Astrocyte of the spinal cord (primary cell): ENCODE measurements around the gene STX19.

ENCODE experiments used
- DNase-seq: peaks from one replicate; pipeline ENCODE4 v3.0.0; 2011; ENCODE audit warnings: low read depth, low spot score
- H3K4me3 ChIP-seq: 2 replicates; pipeline ENCODE4 v1.5.1; 2011; ENCODE audit warnings: low read depth, mild to moderate bottlenecking, low read length, moderate library complexity
- in situ Hi-C: cut with HindIII; loops from 2 replicates; pipeline ENCODE4 v1.10.0; 2017; ENCODE audit warnings: low sequenced_read_pairs
- TF ChIP-seq, protein P1 (sequence below): IDR thresholded peaks from 2 replicates; pipeline ENCODE4 v1.5.1; 2012; ENCODE audit warnings: low read depth, mild to moderate bottlenecking, low read length, inconsistent platforms

Gene STX19

DNA sequence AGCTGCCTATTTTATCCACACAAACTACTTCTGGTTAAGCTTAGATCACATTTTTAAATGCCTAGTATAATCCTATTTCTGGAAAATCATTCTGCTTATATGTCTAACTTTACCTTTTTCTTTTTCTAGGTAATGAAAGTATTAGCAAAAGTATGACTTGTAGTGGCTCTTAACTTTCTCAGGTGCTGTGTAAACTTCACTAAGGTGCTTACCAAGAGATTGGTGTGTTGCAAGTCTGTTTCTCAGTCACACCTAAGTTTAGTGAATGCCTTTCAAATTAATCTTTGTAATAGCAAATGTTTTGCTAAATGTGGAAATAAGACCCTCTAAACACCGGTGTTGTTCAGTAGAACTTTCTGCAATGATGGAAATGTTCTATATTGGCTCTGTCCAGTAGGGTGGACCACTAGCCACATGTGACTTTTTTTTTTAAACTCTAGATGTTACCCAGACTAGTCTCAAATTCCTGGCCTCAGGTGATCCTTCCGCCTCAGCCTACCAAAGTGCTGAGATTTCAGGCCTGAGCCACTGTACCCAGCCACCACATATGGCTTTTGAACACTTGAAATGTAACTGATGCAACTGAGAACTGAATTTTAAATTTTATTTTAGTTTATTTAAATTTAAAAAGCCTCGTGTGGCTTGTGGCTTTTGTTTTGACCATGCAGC, 26.4 kb downstream of the STX19 start:
- in situ Hi-C loops = no loop called here
- DNase-seq = no peak
- TF ChIP-seq, protein P1, sequence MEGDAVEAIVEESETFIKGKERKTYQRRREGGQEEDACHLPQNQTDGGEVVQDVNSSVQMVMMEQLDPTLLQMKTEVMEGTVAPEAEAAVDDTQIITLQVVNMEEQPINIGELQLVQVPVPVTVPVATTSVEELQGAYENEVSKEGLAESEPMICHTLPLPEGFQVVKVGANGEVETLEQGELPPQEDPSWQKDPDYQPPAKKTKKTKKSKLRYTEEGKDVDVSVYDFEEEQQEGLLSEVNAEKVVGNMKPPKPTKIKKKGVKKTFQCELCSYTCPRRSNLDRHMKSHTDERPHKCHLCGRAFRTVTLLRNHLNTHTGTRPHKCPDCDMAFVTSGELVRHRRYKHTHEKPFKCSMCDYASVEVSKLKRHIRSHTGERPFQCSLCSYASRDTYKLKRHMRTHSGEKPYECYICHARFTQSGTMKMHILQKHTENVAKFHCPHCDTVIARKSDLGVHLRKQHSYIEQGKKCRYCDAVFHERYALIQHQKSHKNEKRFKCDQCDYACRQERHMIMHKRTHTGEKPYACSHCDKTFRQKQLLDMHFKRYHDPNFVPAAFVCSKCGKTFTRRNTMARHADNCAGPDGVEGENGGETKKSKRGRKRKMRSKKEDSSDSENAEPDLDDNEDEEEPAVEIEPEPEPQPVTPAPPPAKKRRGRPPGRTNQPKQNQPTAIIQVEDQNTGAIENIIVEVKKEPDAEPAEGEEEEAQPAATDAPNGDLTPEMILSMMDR = no peak
- H3K4me3 ChIP-seq = no peak overlapping the region

DNA sequence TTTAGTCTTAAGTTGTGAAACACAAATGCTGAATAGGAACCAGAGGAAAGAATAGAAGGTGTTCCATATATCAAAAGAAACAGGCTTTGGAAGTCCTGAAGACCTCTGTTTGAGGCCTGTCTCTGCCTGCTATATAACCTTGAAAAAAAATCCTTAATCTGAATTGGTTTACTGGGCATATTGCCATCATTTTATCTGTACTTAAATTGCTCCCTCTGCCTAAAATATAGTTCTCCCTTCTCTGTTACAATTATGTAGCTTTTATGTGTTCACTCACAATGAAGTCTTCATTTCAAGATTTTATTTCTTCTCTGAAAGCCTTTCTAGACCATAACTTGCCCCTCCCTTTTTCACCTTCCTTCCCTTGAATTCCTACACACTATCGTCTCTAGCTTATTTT, 27.2 kb downstream of the STX19 start:
- TF ChIP-seq, protein P1 = no peak
- DNase-seq = no peak
- in situ Hi-C loops = no loop called here
- no peak overlapping the region for H3K4me3 ChIP-seq

DNA sequence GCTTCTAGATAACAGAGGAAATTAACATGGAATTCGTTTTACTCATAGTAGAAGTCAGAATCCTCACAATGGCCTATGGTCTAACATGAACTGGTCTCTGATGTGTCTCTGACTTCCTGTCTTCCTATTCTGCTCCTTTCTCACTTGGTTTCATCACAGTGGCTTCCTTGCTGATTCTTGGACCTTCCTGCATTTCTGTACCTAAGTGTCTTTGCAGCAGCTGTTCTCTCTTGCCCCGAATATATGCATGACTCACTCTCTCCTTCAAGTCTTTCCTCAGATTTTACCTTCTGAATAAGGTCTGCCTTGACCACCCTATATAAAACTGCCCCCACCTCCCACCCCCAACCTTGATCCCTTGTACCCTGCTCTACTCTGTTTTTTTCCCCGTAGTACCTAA, 34.3 kb downstream of the STX19 start:
- H3K4me3 ChIP-seq = no peak overlapping the region
- TF ChIP-seq, protein P1 = no peak
- DNase-seq = no peak

GRCh38 chr3:93992207-93992606, 36.2 kb downstream of the STX19 start:
- TF ChIP-seq, protein P1 = no peak
- H3K4me3 ChIP-seq = no peak overlapping the region
- in situ Hi-C loops = no loop called here
- DNase-seq = no peak

More for the DNA sequence above, 34.3 kb downstream of the STX19 start:
- in situ Hi-C loops = no loop called here

GRCh38 chr3:93991631-93992030, 36.8 kb downstream of the STX19 start:
- TF ChIP-seq, protein P1 = no peak
- no peak overlapping the region for H3K4me3 ChIP-seq
- in situ Hi-C loops = no loop called here
- DNase-seq = no peak

- in situ Hi-C loops = no loop called here
- DNase-seq = no peak
- no peak overlapping the region for H3K4me3 ChIP-seq
- TF ChIP-seq, protein P1 = no peak
These were observed 39.2 kb downstream of the STX19 start for GRCh38 chr3:93989241-93989640.
